ENCODE data around the gene CHMP4B. TPM values are rescaled to one million over a fixed set of nuclear protein-coding genes. Genes with fewer than 3 reads are reported as not detected.
A peak's percentile ranks its signal among the peaks of the same experiment; 100 is the strongest.

The CHMP4B gene
- total RNA-seq, 1 experiment from 2014 or later, result 87.5 TPM

DNA sequence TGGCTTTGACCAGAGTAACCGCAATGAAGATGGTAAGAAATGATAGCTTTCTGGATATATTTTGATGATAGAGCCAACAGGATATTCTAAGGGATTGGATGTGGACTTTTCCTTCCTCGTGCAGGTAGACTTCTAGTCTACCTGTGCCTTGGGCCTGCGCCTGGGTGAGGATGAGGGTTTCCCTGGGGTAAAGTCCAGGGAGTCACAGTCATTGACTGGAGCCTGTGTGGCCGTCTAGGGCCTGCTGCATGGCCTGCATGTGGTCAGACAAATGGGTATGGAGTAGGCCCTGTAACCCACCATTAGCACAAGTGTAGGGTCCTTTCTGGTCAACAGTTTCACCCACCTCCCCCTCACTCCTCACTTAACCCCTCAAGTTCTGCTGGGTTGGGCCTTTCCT is 12.7 kb upstream of the CHMP4B start:
- POLR2A ChIA-PET, result no interaction called here
- ATAC-seq (no peak), DNase-seq (ENCODE audit: low read depth, low spot score) (no peak)
- BruUV-seq (replicated peaks), result no TSS peak
- Histone ChIP-seq H3K9me3 (ENCODE audit: control insufficient read depth, insufficient read depth, low read depth, low read length) (no peaks in the 10 kb centered on the region), H3K27me3 (ENCODE audit: control insufficient read depth, insufficient read depth, low read length) (no peaks in the 10 kb centered on the region), H3K27ac (ENCODE audit: low read length) (no peak overlapping the region), H3K4me3 (ENCODE audit: low read depth in 2 of 2, low read length in 2 of 2) (no peak overlapping the region), H3K36me3 (ENCODE audit: control insufficient read depth, insufficient read depth, low read length) (no peaks in the 10 kb centered on the region), H3K4me1 (ENCODE audit: control insufficient read depth, insufficient read depth, low read length) (peaks cover 4% of the 10 kb centered on the region; the same call in 1 of the 2 replicates)
- CTCF ChIA-PET, result no interaction called here
- intact Hi-C loops (cut with micrococcal nuclease; ENCODE audit: unreplicated experiment), result no loop called here
- TF ChIP-seq TCF7L2 (IDR thresholded peaks at IDR 0.05; ENCODE audit: low read depth, low read length), result no peak
- in situ Hi-C loops (cut with HindIII; ENCODE audit: low pct_unique_long_range_greater_than_20kb, low sequenced_read_pairs), result no loop called here

DNA sequence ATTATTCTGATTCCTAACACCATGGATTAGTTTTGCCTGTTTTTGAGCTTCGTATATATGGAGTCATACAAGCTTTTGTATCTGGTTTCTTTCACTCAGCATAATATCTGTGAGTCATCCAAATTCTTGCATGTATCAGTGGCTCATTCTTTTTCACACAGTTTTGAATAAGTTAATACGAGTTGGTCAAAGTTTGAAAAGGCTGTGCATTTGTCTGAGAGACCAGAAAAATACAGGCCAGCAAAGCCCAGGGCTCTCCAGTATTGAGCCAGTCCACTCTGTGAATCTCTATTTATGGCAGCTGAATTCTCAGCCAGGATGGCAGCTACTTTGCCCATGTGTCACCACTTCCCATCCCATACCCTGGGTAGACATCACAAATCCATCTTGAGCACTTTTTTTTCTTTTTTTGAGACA is 7.2 kb upstream of the CHMP4B start:
- POLR2A ChIA-PET, result no interaction called here
- Histone ChIP-seq H3K36me3 (ENCODE audit: control insufficient read depth, insufficient read depth, low read length) (no peaks in the 10 kb centered on the region), H3K9me3 (ENCODE audit: control insufficient read depth, insufficient read depth, low read depth, low read length) (no peaks in the 10 kb centered on the region), H3K4me3 (ENCODE audit: low read depth in 2 of 2, low read length in 2 of 2) (no peak overlapping the region), H3K27ac (ENCODE audit: low read length) (no peak overlapping the region), H3K4me1 (ENCODE audit: control insufficient read depth, insufficient read depth, low read length) (no peaks in the 10 kb centered on the region), H3K27me3 (ENCODE audit: control insufficient read depth, insufficient read depth, low read length) (no peaks in the 10 kb centered on the region)
- in situ Hi-C loops (cut with HindIII; ENCODE audit: low pct_unique_long_range_greater_than_20kb, low sequenced_read_pairs), result no loop called here
- TF ChIP-seq, protein P1, sequence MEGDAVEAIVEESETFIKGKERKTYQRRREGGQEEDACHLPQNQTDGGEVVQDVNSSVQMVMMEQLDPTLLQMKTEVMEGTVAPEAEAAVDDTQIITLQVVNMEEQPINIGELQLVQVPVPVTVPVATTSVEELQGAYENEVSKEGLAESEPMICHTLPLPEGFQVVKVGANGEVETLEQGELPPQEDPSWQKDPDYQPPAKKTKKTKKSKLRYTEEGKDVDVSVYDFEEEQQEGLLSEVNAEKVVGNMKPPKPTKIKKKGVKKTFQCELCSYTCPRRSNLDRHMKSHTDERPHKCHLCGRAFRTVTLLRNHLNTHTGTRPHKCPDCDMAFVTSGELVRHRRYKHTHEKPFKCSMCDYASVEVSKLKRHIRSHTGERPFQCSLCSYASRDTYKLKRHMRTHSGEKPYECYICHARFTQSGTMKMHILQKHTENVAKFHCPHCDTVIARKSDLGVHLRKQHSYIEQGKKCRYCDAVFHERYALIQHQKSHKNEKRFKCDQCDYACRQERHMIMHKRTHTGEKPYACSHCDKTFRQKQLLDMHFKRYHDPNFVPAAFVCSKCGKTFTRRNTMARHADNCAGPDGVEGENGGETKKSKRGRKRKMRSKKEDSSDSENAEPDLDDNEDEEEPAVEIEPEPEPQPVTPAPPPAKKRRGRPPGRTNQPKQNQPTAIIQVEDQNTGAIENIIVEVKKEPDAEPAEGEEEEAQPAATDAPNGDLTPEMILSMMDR (IDR thresholded peaks at IDR 0.05), result no peak
- TF ChIP-seq, protein P2, sequence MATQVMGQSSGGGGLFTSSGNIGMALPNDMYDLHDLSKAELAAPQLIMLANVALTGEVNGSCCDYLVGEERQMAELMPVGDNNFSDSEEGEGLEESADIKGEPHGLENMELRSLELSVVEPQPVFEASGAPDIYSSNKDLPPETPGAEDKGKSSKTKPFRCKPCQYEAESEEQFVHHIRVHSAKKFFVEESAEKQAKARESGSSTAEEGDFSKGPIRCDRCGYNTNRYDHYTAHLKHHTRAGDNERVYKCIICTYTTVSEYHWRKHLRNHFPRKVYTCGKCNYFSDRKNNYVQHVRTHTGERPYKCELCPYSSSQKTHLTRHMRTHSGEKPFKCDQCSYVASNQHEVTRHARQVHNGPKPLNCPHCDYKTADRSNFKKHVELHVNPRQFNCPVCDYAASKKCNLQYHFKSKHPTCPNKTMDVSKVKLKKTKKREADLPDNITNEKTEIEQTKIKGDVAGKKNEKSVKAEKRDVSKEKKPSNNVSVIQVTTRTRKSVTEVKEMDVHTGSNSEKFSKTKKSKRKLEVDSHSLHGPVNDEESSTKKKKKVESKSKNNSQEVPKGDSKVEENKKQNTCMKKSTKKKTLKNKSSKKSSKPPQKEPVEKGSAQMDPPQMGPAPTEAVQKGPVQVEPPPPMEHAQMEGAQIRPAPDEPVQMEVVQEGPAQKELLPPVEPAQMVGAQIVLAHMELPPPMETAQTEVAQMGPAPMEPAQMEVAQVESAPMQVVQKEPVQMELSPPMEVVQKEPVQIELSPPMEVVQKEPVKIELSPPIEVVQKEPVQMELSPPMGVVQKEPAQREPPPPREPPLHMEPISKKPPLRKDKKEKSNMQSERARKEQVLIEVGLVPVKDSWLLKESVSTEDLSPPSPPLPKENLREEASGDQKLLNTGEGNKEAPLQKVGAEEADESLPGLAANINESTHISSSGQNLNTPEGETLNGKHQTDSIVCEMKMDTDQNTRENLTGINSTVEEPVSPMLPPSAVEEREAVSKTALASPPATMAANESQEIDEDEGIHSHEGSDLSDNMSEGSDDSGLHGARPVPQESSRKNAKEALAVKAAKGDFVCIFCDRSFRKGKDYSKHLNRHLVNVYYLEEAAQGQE (IDR thresholded peaks at IDR 0.05; ENCODE audit: insufficient read depth in 1 of 2, low read depth in 2 of 2, low read length in 1 of 2), result no peak
- no peak for TF ChIP-seq SIN3A (IDR thresholded peaks at IDR 0.05; ENCODE audit: borderline replicate concordance, insufficient read depth, low read depth, low read length)
- no peak for TF ChIP-seq POLR2AphosphoS5 (IDR thresholded peaks at IDR 0.05; ENCODE audit: low read depth, low read length)
- TF ChIP-seq TCF7L2 (IDR thresholded peaks at IDR 0.05; ENCODE audit: low read depth, low read length), result no peak
- no peak for DNase-seq (ENCODE audit: low read depth, low spot score)
- intact Hi-C loops (cut with micrococcal nuclease; ENCODE audit: unreplicated experiment), result no loop called here
- CTCF ChIA-PET, result no interaction called here
- peak; percentile 65; the same call in 1 of the 2 replicates for ATAC-seq
- no TSS peak for BruUV-seq (replicated peaks)

DNA sequence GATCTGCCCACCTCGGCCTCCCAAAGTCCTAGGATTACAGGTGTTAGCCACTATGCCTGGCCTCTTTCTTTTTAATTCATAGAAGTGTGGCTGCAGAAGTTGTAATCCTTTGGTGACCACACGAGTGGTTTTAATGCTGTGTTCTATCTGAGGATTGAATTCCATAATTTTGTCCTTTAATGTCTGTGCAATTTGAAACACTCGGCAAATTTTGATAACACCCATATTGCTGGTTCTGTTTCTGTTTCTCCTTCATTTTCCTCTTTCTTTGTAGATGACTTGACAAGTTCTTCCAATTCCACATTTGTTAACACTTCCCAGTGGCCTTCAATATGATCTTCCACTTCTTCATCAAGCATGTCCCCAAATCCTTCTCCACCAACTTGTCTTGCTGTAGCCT is 2.8 kb upstream of the CHMP4B start:
- ChIA-PET POLR2A (interaction anchor here (0.6 to 0.7 kb wide), 2 partner anchors 292 to 333 kb away, joined by 7 to 12 read pairs; no protein-coding TSS in a partner anchor), CTCF (interaction anchor here (0.6 kb wide), 1 partner anchor 1954 kb away, joined by 3 read pairs; no protein-coding TSS in a partner anchor)
- Histone ChIP-seq H3K36me3 (ENCODE audit: control insufficient read depth, insufficient read depth, low read length) (no peaks in the 10 kb centered on the region), H3K4me1 (ENCODE audit: control insufficient read depth, insufficient read depth, low read length) (peaks cover 4% of the 10 kb centered on the region), H3K9me3 (ENCODE audit: control insufficient read depth, insufficient read depth, low read depth, low read length) (no peaks in the 10 kb centered on the region), H3K27me3 (ENCODE audit: control insufficient read depth, insufficient read depth, low read length) (no peaks in the 10 kb centered on the region), H3K4me3 (ENCODE audit: low read depth in 2 of 2, low read length in 2 of 2) (no peak overlapping the region), H3K27ac (ENCODE audit: low read length) (no peak overlapping the region)
- intact Hi-C loops (cut with micrococcal nuclease; ENCODE audit: unreplicated experiment) (no loop called here), in situ Hi-C loops (cut with HindIII; ENCODE audit: low pct_unique_long_range_greater_than_20kb, low sequenced_read_pairs) (no loop called here)
- no peak for TF ChIP-seq POLR2AphosphoS5 (IDR thresholded peaks at IDR 0.05; ENCODE audit: low read depth, low read length)
- TF ChIP-seq TCF7L2 (IDR thresholded peaks at IDR 0.05; ENCODE audit: low read depth, low read length), result no peak
- TF ChIP-seq, protein P1 (IDR thresholded peaks at IDR 0.05), result no peak
- TF ChIP-seq SIN3A (IDR thresholded peaks at IDR 0.05; ENCODE audit: borderline replicate concordance, insufficient read depth, low read depth, low read length), result no peak
- TF ChIP-seq, protein P2 (IDR thresholded peaks at IDR 0.05; ENCODE audit: insufficient read depth in 1 of 2, low read depth in 2 of 2, low read length in 1 of 2), result no peak
- ATAC-seq (no peak), DNase-seq (ENCODE audit: low read depth, low spot score) (no peak)
- no TSS peak for BruUV-seq (replicated peaks)
